Neural cell (in vitro differentiated cells): ENCODE results near the gene GPSM1.

Experiments used
- CTCF ChIP-seq: fragments of 450-650 bp; IDR thresholded peaks from 2 replicates; pipeline ENCODE4 v1.5.1; 2014; ENCODE audit warnings: antibody characterized with exemption, mild to moderate bottlenecking, moderate library complexity; ENCODE audit not compliant: poor library complexity, severe bottlenecking
- EP300 ChIP-seq: fragments of 450-650 bp; conservative IDR thresholded peaks from 2 replicates; pipeline ENCODE4 v1.6.1; 2014; ENCODE audit warnings: antibody characterized with exemption, mild to moderate bottlenecking, moderate library complexity; ENCODE audit not compliant: poor library complexity, severe bottlenecking
- POLR2AphosphoS5 ChIP-seq: IDR thresholded peaks from 2 replicates; pipeline ENCODE4 v1.6.1; 2012

GRCh38 chr9:136395020-136395340 lies 67.6 kb downstream of the GPSM1 start:
- TF ChIP-seq CTCF (no peak), POLR2AphosphoS5 (no peak), EP300 (no peak)
